Transverse colon (tissue), 4 donors: ENCODE data around the gene GLT8D2. TPM values are rescaled to one million over a fixed set of nuclear protein-coding genes. Genes with fewer than 3 reads are reported as not detected.

Source experiments
- DNase-seq: peaks from one replicate; pipeline ENCODE4 v3.0.0-alpha.2; 2019
- H3K27ac ChIP-seq, 4 donors: fragments of 200-600 bp; sonication (generic); 2 replicates each; pipeline ENCODE4 v1.5.1; 2016 to 2018; ENCODE audit warnings: inconsistent platforms in 4 of 4
- H3K27me3 ChIP-seq: fragments of 200-600 bp; sonication (generic); 2 replicates; pipeline ENCODE4 v1.5.1; 2017; ENCODE audit warnings: inconsistent platforms
- H3K36me3 ChIP-seq, 4 donors: fragments of 200-600 bp; sonication (generic); 2 replicates each; pipeline ENCODE4 v1.5.1; 2017 to 2019; ENCODE audit warnings: inconsistent platforms in 4 of 4
- H3K4me1 ChIP-seq, 4 donors: fragments of 200-600 bp; sonication (generic); 2 replicates each; pipeline ENCODE4 v1.5.1; 2017 to 2020; ENCODE audit warnings: inconsistent platforms in 4 of 4
- H3K4me3 ChIP-seq, 4 donors: fragments of 200-600 bp; sonication (generic); 1 replicate in 1 of 4; 2 replicates in 3 of 4; pipeline versions ENCODE4 v1.5.1 to v1.6.1; 2017 to 2019; ENCODE audit warnings: inconsistent platforms in 4 of 4
- H3K9me3 ChIP-seq, 2 donors: fragments of 200-600 bp; sonication (generic); 2 replicates each; pipeline ENCODE4 v1.5.1; 2017 to 2019; ENCODE audit warnings: inconsistent platforms in 2 of 2
- EP300 ChIP-seq: sonication (generic); formaldehyde crosslinking; IDR thresholded peaks from one replicate; pipeline ENCODE4 v1.6.1; 2017; ENCODE audit warnings: antibody characterized with exemption, low read depth
- POLR2A ChIP-seq: fragments of 450-650 bp; IDR thresholded peaks from one replicate; pipeline ENCODE4 v1.6.1; 2016; ENCODE audit warnings: antibody characterized with exemption, mild to moderate bottlenecking, moderate library complexity
- POLR2AphosphoS5 ChIP-seq, 3 donors: sonication (generic); formaldehyde crosslinking; IDR thresholded peaks; one replicate each; pipeline ENCODE4 v1.6.1; 2016; ENCODE audit warnings: antibody characterized with exemption in 3 of 3
- WGBS, 2 donors: methylation state at CpG; one replicate each; pipeline ENCODE4 v1.1.5; 2018; ENCODE audit warnings: low coverage in 1 of 2; 5-methylcytosine and 5-hydroxymethylcytosine counted together
- in situ Hi-C, 4 donors: fragments of 200-750 bp; cut with MboI; loops; one replicate each; pipeline versions ENCODE4 v1.15.0 to v1.15.1; 2017; ENCODE audit warnings: low sequenced_read_pairs in 3 of 4, low pct_ligation_motif_present in 1 of 4, low pct_unique_long_range_greater_than_20kb in 1 of 4
- intact Hi-C: fragments of 100-400 bp; cut with DNase I; formaldehyde crosslinking; loops from one replicate; pipeline ENCODE4 v1.15.1; 2023; ENCODE audit warnings: low total_unique reads
- total RNA-seq, 4 donors: library from RNA; depleted of rRNA; stranded (reverse); fragments of >200 nt; gene quantifications; one replicate each; pipeline ENCODE4 v1.1.0, GENCODE V29; 2016
- TF ChIP-seq, protein P1 (sequence below), 5 experiments: fragments of 200-600 bp in 3 of 5; fragments of 450-650 bp in 2 of 5; sonication (generic) in 3 of 5; IDR thresholded peaks; 1 replicate in 2 of 5; 2 replicates in 3 of 5; pipeline ENCODE4 v1.5.1; 2016 to 2017; ENCODE audit warnings: antibody characterized with exemption in 5 of 5, inconsistent platforms in 3 of 5, mild to moderate bottlenecking in 2 of 5, moderate library complexity in 1 of 5

Gene GLT8D2
- total RNA-seq, 4 donors from 2014 or later, result 1.1 to 21.3 (median 3.8) TPM

DNA sequence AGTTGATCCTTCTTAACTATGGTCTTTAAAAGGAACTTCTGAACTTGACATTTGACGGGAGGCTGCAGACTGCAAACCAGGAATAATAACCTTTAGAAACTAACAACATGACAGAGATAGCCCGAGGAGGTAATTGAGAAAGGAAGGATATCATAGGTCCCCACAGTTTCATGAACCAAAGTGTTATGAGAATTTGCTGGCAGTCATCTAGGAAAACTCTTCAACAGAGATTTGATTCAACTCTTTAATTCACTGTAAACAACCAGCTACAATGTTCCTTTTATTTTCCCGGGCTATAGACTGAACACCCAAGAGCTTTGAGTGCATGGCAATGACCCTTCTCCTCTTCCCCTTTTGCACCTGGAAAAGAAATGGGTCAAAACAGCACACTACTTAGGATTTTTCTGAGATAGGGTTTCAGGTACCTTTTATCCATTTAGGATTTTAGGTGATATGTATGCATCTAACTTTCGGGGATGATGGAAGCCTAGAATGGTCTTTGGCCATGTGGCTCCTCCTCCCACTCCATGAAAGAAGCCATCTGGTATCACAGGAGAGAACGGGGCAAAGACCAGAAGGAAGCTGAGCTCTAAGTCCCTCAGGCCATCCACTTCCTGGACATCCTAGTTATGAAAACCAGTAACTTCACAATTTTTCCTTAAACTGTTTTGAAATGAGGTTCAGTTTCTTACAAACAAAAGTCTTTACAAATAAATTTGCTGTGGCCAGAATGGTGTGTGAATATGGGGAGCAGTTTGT, 23.0 kb downstream of the GLT8D2 start:
- DNase-seq, result no peak
- Histone ChIP-seq H3K36me3 (no peaks in the 10 kb centered on the region), H3K9me3 (no peaks in the 10 kb centered on the region), H3K4me3 (no peak overlapping the region), H3K27me3 (no peaks in the 10 kb centered on the region), H3K4me1 (no peaks in the 10 kb centered on the region), H3K27ac (no peak overlapping the region)
- 49 to 57% methylated on average over 3 to 5 of the region's 5 CpGs for WGBS, 2 donors
- intact Hi-C loops, result no loop called here
- in situ Hi-C loops, result no loop called here
- TF ChIP-seq, protein P1, sequence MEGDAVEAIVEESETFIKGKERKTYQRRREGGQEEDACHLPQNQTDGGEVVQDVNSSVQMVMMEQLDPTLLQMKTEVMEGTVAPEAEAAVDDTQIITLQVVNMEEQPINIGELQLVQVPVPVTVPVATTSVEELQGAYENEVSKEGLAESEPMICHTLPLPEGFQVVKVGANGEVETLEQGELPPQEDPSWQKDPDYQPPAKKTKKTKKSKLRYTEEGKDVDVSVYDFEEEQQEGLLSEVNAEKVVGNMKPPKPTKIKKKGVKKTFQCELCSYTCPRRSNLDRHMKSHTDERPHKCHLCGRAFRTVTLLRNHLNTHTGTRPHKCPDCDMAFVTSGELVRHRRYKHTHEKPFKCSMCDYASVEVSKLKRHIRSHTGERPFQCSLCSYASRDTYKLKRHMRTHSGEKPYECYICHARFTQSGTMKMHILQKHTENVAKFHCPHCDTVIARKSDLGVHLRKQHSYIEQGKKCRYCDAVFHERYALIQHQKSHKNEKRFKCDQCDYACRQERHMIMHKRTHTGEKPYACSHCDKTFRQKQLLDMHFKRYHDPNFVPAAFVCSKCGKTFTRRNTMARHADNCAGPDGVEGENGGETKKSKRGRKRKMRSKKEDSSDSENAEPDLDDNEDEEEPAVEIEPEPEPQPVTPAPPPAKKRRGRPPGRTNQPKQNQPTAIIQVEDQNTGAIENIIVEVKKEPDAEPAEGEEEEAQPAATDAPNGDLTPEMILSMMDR (IDR thresholded peaks at IDR 0.05), result no peak
- TF ChIP-seq EP300 (no peak), POLR2AphosphoS5 (IDR thresholded peaks at IDR 0.05) (no peak), POLR2A (no peak)

DNA sequence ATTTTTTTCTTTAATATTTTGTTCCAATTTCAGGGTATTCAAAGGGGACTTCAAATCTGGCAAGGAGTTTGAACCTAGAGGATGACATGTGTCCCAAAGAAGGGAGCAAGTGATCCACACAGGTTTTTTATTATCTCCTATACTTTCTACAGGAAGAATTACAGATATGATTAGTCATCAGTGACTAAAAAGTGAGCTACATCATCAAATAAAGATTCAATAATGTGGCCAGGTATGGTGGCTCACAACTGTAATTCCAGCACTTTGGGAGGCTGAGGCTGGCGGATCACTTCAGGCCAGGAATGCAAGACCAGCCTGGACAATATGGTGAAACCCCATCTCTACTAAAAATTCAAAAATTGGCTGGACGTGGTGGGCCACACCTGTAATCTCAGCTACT, 24.2 kb downstream of the GLT8D2 start:
- no peaks in the 10 kb centered on the region for H3K27me3 ChIP-seq
- TF ChIP-seq POLR2AphosphoS5 (IDR thresholded peaks at IDR 0.05), result no peak
- TF ChIP-seq EP300, result no peak
- TF ChIP-seq, protein P1 (IDR thresholded peaks at IDR 0.05), result no peak
- TF ChIP-seq POLR2A, result no peak
- no peaks in the 10 kb centered on the region for H3K36me3 ChIP-seq
- no peak overlapping the region for H3K27ac ChIP-seq
- no peak for DNase-seq
- H3K9me3 ChIP-seq, result no peaks in the 10 kb centered on the region
- in situ Hi-C loops, result no loop called here
- intact Hi-C loops, result no loop called here
- no peak overlapping the region for H3K4me3 ChIP-seq
- WGBS, 2 donors, result 92% methylated on average over 2 of the region's 2 CpGs; no CpG with 5 or more reads in 1 of the 2 donors
- no peaks in the 10 kb centered on the region for H3K4me1 ChIP-seq

DNA sequence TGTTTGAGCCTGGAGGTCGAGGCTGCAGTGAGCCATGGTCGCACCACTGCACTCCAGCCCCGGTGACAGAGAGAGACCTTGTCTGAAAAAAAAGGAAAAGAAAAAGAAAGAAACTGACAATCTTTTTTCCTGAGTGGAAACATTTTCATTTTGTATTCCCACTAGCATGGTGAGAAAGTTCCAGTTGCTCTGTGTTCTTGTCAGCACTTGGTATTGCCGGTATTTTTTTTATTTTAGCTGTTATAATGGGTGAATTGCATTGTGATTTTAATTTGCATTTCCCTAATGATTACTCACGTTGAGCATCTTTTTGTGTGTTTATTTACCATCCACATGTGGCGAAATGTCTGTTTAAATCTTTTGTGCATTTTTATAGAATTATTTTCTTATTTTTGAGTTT, 25.6 kb downstream of the GLT8D2 start:
- Histone ChIP-seq H3K36me3 (no peaks in the 10 kb centered on the region), H3K4me1 (no peaks in the 10 kb centered on the region), H3K9me3 (no peaks in the 10 kb centered on the region), H3K4me3 (no peak overlapping the region), H3K27ac (no peak overlapping the region), H3K27me3 (no peaks in the 10 kb centered on the region)
- intact Hi-C loops, result no loop called here
- no peak for DNase-seq
- TF ChIP-seq POLR2A (no peak), EP300 (no peak), POLR2AphosphoS5 (IDR thresholded peaks at IDR 0.05) (no peak)
- TF ChIP-seq, protein P1 (IDR thresholded peaks at IDR 0.05), result no peak
- in situ Hi-C loops, result no loop called here
- WGBS, 2 donors, result 88 to 93% methylated on average over 4 to 6 of the region's 6 CpGs

DNA sequence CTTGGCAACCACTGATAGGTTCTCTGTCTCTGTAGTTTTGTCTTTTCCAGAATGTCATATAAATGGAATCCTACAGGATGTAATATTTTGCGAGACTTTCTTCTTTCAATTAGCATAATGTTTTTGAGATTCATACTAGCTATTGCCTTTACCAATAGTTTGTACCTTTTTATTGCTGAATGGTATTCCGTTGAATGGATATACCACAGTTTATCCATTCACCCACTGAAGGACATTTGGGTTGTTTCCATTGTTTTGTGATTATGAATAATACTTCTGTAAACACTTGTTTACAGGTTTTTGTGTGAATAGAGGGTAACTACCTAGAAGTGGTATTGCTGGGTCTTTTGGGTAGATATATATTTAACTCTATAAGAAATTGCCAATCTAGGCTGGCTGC, 26.3 kb downstream of the GLT8D2 start:
- H3K27me3 ChIP-seq, result no peaks in the 10 kb centered on the region
- in situ Hi-C loops, result no loop called here
- no peaks in the 10 kb centered on the region for H3K36me3 ChIP-seq
- H3K4me3 ChIP-seq, result no peak overlapping the region
- no peak overlapping the region for H3K27ac ChIP-seq
- intact Hi-C loops, result no loop called here
- no peaks in the 10 kb centered on the region for H3K9me3 ChIP-seq
- TF ChIP-seq POLR2AphosphoS5 (IDR thresholded peaks at IDR 0.05), result no peak
- TF ChIP-seq, protein P1 (IDR thresholded peaks at IDR 0.05), result no peak
- DNase-seq, result no peak
- H3K4me1 ChIP-seq, result no peaks in the 10 kb centered on the region
- WGBS, 2 donors, result 66 to 94% methylated on average over 2 of the region's 2 CpGs
